Panc1 (cell line): ENCODE results near the gene ZBTB20. TPM values are rescaled to one million over a fixed set of nuclear protein-coding genes. Genes with fewer than 3 reads are reported as not detected.

Experiments
- ATAC-seq: fragments of 200-7000 bp; cut with Tn5 transposase; 2 replicates; pipeline ENCODE4 v1.9.1; 2020; ENCODE audit warnings: mild to moderate bottlenecking, moderate library complexity
- BruUV-seq: library from RNA; stranded (reverse); fragments of 400-500 nt; replicated peaks from 2 replicates; lab custom pipeline; 2021; lab: Mats Ljungman, UMichigan
- CTCF ChIA-PET: fragments of 300-600 bp; sonication (Branson Sonifier 250); formaldehyde crosslinking; loops from one replicate; lab custom pipeline; 2022; ENCODE audit warnings: antibody characterized with exemption; lab: Charles Lee
- POLR2A ChIA-PET: fragments of 300-600 bp; sonication (Branson Sonifier 250); formaldehyde crosslinking; loops from one replicate; lab custom pipeline; 2022; ENCODE audit warnings: antibody characterized with exemption; lab: Charles Lee
- DNase-seq: peaks from one replicate; pipeline ENCODE4 v3.0.0-alpha.2; 2010; ENCODE audit warnings: low read depth, low spot score
- H3K27ac ChIP-seq: 2 replicates; pipeline ENCODE4 v1.5.1; 2011; ENCODE audit warnings: mild to moderate bottlenecking, low read length, inconsistent platforms
- H3K27me3 ChIP-seq: fragments of 200-500 bp; sonication (Bioruptor generic); 2 replicates; pipeline ENCODE4 v1.6.0; 2014; ENCODE audit warnings: low read length, inconsistent platforms; ENCODE audit not compliant: control insufficient read depth, insufficient read depth
- H3K36me3 ChIP-seq: fragments of 200-500 bp; sonication (Bioruptor generic); 2 replicates; pipeline ENCODE4 v1.5.1; 2014; ENCODE audit warnings: inconsistent platforms, mild to moderate bottlenecking, low read length, moderate library complexity; ENCODE audit not compliant: control insufficient read depth, insufficient read depth
- H3K4me1 ChIP-seq: 2 replicates; pipeline ENCODE4 v1.5.1; 2011; ENCODE audit warnings: inconsistent platforms, mild to moderate bottlenecking, low read length, moderate library complexity; ENCODE audit not compliant: control insufficient read depth, insufficient read depth
- H3K4me3 ChIP-seq, 2 experiments: 2 replicates each; pipeline ENCODE4 v1.5.1; 2011 to 2012; ENCODE audit warnings: low read depth in 2 of 2, low read length in 2 of 2, mild to moderate bottlenecking in 2 of 2, inconsistent platforms in 1 of 2, moderate library complexity in 1 of 2
- H3K9me3 ChIP-seq: fragments of 200-500 bp; sonication (Bioruptor generic); 2 replicates; pipeline ENCODE4 v1.5.1; 2014; ENCODE audit warnings: low read depth, mild to moderate bottlenecking, inconsistent platforms, low read length, moderate library complexity; ENCODE audit not compliant: control insufficient read depth, insufficient read depth
- POLR2AphosphoS5 ChIP-seq: IDR thresholded peaks from 2 replicates; pipeline ENCODE4 v1.6.1; 2012; ENCODE audit warnings: mild to moderate bottlenecking, low read depth, low read length, moderate library complexity
- REST ChIP-seq, 2 experiments: IDR thresholded peaks; 2 replicates each; pipeline ENCODE4 v1.6.1; 2011 to 2012; ENCODE audit warnings: low read depth in 2 of 2, control low read depth in 1 of 2, low read length in 1 of 2, mild to moderate bottlenecking in 1 of 2, moderate library complexity in 1 of 2; ENCODE audit not compliant: insufficient read depth in 1 of 2
- SIN3A ChIP-seq: IDR thresholded peaks from 2 replicates; pipeline ENCODE4 v1.6.1; 2012; ENCODE audit warnings: low read depth, mild to moderate bottlenecking, low read length, moderate library complexity, borderline replicate concordance; ENCODE audit not compliant: insufficient read depth
- TCF7L2 ChIP-seq: IDR thresholded peaks from 2 replicates; pipeline ENCODE4 v1.6.1; 2011; ENCODE audit warnings: mild to moderate bottlenecking, low read depth, low read length, inconsistent platforms
- in situ Hi-C: cut with HindIII; loops from 2 replicates; pipeline ENCODE4 v1.10.0; 2016; ENCODE audit warnings: low sequenced_read_pairs, low pct_unique_long_range_greater_than_20kb
- intact Hi-C: fragments of 100-400 bp; cut with micrococcal nuclease; formaldehyde crosslinking; loops from one replicate; pipeline ENCODE4 v1.10.0; 2022; ENCODE audit not compliant: unreplicated experiment
- total RNA-seq: library from RNA; stranded (reverse); gene quantifications from one replicate; pipeline ENCODE4 v1.2.1, GENCODE V29; 2021; ENCODE audit not compliant: unreplicated experiment
- TF ChIP-seq, protein P1 (sequence below): fragments of 450-650 bp; IDR thresholded peaks from 2 replicates; pipeline ENCODE4 v1.5.1; 2017; ENCODE audit warnings: mild to moderate bottlenecking

Gene ZBTB20
- total RNA-seq, 1 experiment from 2014 or later, result 4.1 TPM

DNA sequence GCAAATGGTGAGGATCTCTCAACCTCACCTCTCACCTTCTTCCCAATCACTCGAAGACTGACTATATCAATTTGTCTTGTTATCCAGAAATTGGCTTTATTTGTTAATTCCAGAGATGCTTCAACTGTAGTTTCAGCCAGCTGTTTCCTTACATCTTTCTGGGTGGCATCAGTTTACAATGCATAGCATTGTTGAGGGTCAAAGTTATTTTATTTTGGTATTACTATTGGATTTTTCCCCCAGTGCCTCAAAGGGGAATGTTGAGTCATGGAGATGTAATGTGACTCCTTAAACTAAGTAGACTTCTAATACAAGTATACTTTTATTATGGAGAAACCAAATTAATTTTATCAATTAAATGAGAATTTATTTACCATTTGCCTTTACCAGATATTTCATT lies 501.7 kb downstream of the ZBTB20 start:
- Histone ChIP-seq H3K9me3 (no peaks in the 10 kb centered on the region), H3K27ac (no peak overlapping the region), H3K4me3 (no peak overlapping the region), H3K36me3 (no peaks in the 10 kb centered on the region), H3K4me1 (no peaks in the 10 kb centered on the region; the same call in 1 of the 2 replicates), H3K27me3 (no peaks in the 10 kb centered on the region)
- CTCF ChIA-PET, result no interaction called here
- no peak for DNase-seq
- TF ChIP-seq POLR2AphosphoS5, result no peak
- TF ChIP-seq REST (IDR thresholded peaks at IDR 0.05; ENCODE audit: insufficient read depth in 1 of 2, low read depth in 2 of 2, low read length in 1 of 2), result no peak
- no peak for TF ChIP-seq SIN3A
- TF ChIP-seq, protein P1, sequence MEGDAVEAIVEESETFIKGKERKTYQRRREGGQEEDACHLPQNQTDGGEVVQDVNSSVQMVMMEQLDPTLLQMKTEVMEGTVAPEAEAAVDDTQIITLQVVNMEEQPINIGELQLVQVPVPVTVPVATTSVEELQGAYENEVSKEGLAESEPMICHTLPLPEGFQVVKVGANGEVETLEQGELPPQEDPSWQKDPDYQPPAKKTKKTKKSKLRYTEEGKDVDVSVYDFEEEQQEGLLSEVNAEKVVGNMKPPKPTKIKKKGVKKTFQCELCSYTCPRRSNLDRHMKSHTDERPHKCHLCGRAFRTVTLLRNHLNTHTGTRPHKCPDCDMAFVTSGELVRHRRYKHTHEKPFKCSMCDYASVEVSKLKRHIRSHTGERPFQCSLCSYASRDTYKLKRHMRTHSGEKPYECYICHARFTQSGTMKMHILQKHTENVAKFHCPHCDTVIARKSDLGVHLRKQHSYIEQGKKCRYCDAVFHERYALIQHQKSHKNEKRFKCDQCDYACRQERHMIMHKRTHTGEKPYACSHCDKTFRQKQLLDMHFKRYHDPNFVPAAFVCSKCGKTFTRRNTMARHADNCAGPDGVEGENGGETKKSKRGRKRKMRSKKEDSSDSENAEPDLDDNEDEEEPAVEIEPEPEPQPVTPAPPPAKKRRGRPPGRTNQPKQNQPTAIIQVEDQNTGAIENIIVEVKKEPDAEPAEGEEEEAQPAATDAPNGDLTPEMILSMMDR, result no peak
- no peak for TF ChIP-seq TCF7L2
- intact Hi-C loops, result no loop called here
- POLR2A ChIA-PET, result interaction anchor here (0.5 kb wide), 1 partner anchor 248 kb away, joined by 3 read pairs; no protein-coding TSS in a partner anchor
- in situ Hi-C loops, result no loop called here
- ATAC-seq, result no peak
- BruUV-seq, result no TSS peak

DNA sequence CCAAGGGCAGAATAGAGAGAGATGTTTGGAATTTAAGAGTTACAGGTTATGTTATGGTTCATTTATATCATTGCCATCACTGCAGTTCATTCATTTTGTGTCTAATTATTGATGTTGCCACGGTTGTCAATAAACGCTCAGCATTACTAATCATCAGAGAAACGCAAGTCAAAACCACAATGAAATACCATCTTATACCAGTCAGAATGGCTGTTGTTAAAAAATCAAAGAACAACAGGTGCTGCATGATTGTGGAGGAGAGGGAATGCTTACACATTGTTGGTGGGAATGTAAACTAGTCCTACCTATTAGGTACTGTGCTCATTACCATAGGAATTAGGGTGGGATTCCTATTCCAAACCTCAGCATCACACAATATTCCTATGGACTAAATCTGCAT lies 502.7 kb downstream of the ZBTB20 start:
- intact Hi-C loops, result no loop called here
- no peak overlapping the region for H3K4me3 ChIP-seq
- in situ Hi-C loops, result no loop called here
- BruUV-seq, result no TSS peak
- CTCF ChIA-PET, result no interaction called here
- H3K27ac ChIP-seq, result no peak overlapping the region
- ATAC-seq, result no peak
- H3K9me3 ChIP-seq, result no peaks in the 10 kb centered on the region
- POLR2A ChIA-PET, result no interaction called here
- no peaks in the 10 kb centered on the region for H3K27me3 ChIP-seq
- H3K36me3 ChIP-seq, result no peaks in the 10 kb centered on the region
- no peaks in the 10 kb centered on the region; the same call in 1 of the 2 replicates for H3K4me1 ChIP-seq
- TF ChIP-seq, protein P1, result no peak
- TF ChIP-seq TCF7L2 (no peak), SIN3A (no peak), REST (IDR thresholded peaks at IDR 0.05; ENCODE audit: insufficient read depth in 1 of 2, low read depth in 2 of 2, low read length in 1 of 2) (no peak), POLR2AphosphoS5 (no peak)
- no peak for DNase-seq
